Measurements from ENCODE around the gene VPS13D.

Gene VPS13D

GRCh38 chr1:12555411-12556367, 325.9 kb downstream of the VPS13D start:
- no peak for DNase-seq (ENCODE audit: low read depth)

- DNase-seq (ENCODE audit: low read depth), result peak; percentile 91
Observed at GRCh38 chr1:12556368-12556930, 326.6 kb downstream of the VPS13D start.

- peak; percentile 58 for DNase-seq (ENCODE audit: low read depth)
Observed at GRCh38 chr1:12556957-12557935, 327.4 kb downstream of the VPS13D start.

DNA sequence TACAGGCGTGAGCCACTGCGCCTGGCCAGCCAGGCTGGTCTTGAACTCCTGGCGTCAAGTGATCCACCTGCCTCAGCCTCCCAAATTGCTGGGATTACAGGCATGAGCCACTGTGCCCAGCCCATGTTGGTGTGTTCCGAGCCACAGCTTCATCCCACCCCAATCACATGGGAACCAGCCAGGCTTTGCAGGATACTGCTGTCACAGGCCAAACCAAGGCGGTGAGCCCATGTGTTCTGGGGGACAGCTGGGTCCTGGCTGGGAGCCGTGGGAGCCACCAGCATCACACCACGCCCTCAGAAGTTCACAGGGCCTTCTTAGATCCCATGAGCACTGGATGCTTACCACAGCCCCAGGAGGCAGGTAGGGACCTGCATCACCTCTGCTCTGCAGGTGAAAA, 331.3 kb downstream of the VPS13D start:
- no peak for DNase-seq (ENCODE audit: low read depth)

Measured in iris pigment epithelial cell (primary cell).